EL (cell line): ENCODE results near the gene RNF39.

Source experiments
- DNase-seq: peaks from one replicate; pipeline ENCODE4 v3.0.0-alpha.2; 2016

RNF39 gene

GRCh38 chr6:30093951-30094661 is 18.5 kb upstream of the RNF39 start:
- no peak for DNase-seq

DNA sequence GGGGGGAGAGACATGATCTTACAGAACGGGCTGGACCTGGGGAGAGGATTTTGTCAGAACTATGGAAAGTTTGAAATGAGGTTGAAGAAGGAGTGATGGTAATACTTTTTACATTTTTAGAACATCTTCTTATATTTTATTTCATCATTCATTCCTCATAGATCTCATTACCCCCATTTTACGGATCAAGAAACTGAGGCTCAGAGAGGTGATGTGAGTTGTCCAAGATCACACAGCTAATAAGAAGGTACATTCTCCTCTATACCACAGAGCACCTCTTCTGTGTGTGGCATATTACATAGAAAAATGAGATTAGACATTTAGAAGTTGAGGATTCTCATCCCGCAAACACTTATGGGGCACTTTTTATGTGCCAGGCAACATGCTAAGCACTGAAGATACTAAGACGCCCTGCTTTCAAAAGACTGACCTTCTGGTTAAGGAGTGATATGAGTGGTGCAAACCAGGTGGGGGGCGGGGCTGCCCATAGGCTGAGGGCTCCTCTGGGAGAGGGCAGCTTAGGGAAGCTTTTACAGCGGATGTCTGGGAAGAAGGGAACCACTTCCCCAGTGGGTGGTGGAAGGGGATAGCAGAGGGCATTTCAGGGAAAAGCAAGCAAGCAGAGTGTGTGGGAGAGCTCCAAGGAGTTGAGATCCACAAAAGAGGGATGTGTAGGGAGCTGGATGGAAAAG is 17.4 kb upstream of the RNF39 start:
- DNase-seq, result no peak

DNA sequence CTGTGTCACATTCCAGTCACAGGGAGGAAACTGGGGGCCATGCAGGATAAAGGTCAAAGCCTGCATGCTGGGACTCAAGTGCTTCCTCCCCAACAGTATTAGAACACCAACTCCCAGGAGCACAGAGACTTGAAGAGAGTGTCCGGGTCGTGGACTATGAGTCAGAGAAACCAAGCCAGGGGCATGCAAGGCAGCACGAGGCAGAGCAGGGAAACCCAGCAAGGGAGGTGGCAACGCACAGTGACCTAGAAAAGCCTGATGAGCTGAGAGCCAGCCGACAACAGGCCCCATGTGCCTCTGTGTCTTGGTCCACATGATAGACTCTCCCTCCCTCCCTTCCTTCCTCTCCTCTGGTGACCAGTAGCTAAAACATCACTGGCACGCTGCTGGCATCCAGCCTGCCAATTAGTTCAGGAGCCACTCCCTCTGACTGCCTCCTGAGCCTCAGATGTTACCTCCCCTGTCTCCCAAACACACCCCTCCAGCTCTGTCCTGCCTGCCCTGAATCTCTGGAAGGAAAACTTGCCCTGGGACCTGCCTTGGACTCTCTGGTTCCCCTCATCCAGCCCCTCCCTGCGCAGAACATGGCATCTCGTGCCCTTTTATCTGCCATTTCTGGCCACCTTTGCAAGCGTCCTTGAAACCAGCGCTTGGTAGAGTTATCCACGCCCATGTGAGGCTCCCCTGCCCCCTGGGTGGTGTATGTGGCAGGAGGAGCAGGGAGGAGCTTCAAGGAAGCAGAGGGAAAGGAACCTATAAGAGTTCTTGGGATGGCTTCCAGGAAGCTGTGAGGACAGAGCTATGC is 16.2 kb upstream of the RNF39 start:
- peak; percentile 92 for DNase-seq

DNA sequence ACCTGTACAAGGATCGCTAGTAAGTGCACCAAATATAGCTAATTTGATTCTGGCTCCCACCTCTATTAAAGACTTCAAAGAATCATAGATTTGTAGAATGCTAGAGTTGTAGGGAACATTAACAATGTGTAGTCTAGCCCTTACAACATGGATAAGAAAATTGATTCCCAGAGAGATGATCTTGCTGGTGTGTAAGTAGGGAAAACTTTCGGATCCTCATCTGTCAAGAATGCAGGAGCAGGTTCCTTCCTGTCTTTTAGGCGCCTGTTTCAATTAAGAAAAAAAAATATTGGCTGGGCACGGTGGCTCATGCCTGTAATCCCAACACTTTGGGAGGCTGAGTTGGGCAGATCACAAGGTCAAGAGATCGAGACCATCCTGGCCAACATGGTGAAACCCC is 12.3 kb upstream of the RNF39 start:
- DNase-seq, result no peak

DNA sequence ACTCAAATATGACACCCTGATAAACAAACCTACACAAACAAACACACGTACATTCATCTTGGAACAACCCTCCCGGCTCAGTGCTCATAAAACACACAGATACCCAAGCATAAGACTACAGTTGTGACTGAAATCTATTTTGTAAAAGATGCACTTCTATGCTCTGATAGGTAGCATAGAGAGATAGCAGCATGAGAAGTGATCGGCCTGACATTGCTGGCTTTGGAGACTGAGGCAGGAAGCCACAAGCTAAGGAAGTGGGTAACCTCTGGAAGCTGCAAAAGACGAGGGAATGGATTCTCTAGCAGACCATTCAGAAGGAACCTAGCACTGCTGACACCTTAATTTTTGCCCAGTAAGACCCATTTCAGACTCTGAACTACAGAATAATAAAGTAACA is 1.6 kb upstream of the RNF39 start:
- DNase-seq, result no peak

DNA sequence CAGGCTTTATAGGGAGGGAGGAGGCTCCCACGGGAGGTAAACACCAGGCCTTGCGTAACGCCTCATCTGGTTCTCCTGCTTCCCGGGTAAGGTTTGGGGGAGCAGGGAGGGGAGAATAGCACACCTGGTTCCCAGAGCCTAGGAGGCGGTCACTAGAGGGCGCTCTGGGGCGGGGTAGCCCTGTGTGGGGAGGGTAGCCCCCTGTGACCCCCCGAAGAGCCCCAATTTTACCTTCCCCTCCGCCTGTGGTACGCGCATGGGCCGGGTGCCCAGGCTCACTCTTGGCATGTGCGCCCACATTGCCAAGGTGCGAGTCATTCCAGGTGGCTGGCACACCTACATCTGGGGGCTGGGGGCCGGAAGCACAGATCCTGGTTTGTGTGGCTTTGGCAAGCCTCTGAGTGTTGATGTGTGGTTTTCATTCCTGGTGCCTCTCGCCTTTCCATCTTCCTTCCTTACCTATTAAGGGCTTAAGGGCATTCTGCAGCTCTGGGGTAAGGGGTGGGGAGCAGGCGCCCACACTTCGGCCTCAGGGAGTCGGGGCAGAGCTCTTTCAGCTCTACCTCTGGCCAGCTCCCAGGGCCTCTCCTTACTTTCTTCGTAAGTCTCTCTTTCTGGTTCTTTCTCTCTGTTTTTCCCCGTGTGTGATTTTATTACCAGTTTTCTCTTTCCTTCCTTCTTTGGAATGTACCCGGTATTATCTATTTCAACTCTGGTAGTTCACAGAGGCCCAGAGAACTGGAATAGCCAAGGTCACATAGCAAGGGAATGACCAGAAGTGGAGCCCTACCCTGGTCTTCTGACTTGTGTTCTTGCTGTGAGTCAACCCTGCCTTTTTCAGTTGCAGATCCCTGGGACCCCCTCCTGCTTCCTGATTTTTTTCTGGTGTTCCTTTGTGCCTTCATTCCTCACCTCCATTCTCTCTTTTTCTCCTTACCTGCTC is 492 bp upstream of the RNF39 start:
- no peak for DNase-seq

GRCh38 chr6:30074331-30075093 is 1.1 kb downstream of the RNF39 start:
- peak; percentile 17 for DNase-seq

GRCh38 chr6:30073489-30074235 is 1.9 kb downstream of the RNF39 start:
- DNase-seq, result no peak

- no peak for DNase-seq
These were observed 3.7 kb downstream of the RNF39 start for GRCh38 chr6:30071858-30072257.

DNA sequence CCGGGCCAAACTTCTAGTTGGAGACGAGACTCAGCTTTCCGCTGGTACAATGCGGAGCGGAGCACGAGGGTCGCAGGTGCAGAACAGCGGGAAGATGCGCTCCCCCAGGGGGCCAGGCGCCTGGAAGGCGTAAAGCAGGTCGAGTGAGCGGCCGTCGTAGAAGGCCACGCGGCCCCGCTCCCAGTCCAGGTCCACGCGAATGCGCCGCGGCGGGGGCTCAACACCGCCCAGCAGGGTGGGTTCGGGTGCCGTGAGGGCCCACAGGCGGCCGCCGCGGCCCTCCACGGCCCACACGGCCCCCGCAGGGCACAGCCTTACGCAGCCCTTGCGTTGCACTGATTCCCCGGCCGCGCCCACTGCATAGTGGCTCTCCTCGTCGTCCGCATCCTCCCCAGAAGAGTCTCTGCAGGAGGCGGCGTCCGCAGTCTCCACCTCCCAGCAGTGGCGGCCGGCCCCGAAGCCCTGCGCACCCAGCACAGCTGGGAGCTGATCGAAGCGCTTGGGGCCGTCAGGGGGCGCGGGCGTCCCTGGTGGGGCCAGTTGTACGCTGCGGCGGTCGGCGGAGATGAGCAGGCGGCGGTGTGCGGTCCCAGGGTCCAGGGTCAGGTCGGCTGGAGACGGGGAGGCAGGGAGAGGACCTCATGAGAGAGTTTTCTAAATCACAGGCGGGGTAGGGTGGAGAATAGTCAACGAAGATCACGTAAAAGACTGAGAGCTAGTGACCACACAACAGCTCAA is 4.3 kb downstream of the RNF39 start:
- DNase-seq, result no peak

- DNase-seq, result no peak
These were observed 8.0 kb downstream of the RNF39 start for GRCh38 chr6:30067460-30068139.

- peak; percentile 100 for DNase-seq
These were observed 8.8 kb downstream of the RNF39 start, which contains the start of gene PPP1R11 for GRCh38 chr6:30066577-30067459. Gene PPP1R11 (plus strand): TSS chr6:30067198. CDS start chr6:30067411, 213 bp downstream.

DNA sequence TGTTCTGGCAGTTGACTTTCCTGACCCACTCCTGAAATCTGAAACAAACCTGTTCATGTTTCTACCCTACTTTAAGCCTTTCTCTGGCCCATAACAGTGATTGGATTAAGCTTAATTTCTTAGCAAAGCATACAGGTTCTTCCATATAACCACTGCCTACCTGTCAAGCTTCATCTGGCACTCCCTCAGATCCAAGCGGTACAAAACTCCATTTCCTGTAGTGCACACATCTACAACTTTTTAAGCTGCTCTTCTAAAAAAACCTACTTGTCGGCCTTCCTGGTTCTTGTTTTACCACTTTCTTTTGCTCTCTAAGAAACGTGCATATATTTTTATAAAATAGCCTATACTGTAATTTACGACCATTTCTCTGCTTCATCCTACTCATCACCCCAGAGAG is 9.5 kb downstream of the RNF39 start:
- no peak for DNase-seq

- DNase-seq, result no peak
These were observed 12.3 kb downstream of the RNF39 start for GRCh38 chr6:30063315-30063714.

DNA sequence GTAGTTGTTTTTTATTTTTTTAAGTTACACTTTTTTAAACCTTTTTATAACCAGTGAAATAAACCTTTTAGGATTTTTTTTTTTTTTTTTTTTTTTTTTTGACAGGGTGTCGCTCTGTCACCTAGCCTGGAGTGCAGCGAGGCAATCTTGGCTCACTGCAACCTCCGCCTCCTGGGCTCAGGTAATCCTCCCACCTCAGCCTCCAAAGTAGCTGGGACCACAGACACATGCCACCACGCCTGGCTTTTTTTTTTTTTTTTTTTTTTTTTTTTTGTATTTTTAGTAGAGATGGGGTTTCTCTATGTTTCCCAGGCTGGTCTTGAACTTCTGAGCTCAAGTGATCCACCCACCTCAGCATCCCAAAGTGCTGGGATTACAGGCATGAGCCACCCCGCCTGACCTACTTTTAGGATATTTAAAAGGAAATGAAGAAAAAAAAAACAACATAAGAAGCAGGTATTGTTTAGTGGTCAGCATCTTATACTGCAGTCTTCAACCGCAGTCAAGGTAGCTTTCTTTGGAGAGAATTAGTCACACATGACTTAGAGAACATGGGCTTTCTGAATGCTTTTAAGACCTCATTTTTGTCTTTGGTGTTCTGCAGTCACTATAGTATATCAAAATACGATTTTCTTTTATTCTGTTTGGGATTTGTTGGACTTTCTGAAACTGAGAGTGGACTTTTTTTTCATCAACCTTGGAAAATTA is 12.9 kb downstream of the RNF39 start:
- no peak for DNase-seq

DNA sequence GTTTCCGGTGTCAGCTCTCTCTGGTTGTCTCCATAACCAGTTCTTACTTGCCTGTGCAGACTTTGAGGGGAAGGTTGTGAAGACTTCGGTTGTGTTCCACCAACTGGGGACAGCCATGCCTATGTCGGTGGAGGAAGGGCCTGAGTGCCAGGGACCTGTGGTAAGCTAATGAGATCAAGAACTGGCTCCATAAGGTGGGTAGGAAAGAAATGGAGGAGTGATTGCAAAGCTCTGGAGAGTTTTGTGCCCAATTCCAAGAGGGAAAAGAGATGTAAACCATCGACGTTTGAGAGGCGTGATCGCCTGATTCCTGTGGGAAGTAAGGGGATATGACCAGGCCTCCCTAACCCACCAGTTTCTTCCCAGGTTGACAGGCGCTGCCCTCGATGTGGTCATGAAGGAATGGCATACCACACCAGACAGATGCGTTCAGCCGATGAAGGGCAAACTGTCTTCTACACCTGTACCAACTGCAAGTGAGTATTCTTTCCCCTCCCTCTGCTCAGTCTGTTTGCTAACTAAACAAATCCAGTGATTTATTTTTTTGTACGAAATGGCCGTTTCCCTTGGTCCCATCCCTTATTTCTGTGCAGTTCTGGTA is 13.6 kb downstream of the RNF39 start:
- DNase-seq, result no peak

DNA sequence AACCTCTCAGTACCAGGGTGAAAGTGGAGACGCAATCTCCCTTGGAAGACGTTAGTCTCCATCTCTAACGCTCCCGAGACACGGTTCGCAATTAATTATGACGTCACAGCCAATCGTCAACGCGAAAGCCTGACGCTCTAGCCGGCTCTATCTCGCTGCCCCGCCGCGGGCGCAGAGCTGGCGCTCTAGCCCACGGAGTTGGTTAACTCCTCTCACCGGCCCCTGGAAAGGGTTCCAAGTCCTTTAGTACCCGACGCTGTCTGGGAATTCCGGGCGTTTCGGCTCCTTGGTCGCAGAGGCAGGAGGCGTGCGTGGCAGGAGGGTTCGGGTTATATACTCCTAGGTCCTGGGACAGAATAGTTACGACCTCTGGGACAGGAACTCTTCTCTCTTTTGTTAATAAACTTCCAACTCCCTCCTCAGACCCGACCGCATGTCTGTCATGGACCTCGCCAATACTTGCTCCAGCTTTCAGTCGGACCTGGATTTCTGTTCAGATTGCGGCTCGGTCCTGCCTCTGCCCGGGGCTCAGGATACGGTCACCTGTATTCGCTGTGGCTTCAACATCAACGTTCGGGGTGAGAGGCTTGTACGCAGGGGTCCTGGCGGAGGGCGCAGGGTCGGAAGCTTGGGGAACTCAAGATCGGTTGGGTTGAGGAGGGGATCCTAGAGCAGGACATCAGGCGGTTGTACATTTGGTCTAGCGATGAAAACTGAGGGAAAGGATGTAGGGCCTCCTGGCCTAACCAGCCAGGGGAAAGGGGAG is 14.3 kb downstream of the RNF39 start, which contains the start of gene POLR1H:
TSS of gene POLR1H (plus strand) at position 174 of the 766 bp plus-strand sequence. CDS start at position 434, 260 bp downstream.
- DNase-seq, result peak; percentile 96
